ENCODE results near the gene HEPACAM2. TPM values are rescaled to one million over a fixed set of nuclear protein-coding genes. Genes with fewer than 3 reads are reported as not detected.

Gene HEPACAM2
- total RNA-seq, 1 experiment from 2014 or later: 0.05 TPM

GRCh38 chr7:93212881-93213280 is 13.4 kb downstream of the HEPACAM2 start:
- no peak for DNase-seq (ENCODE audit: low read depth, low spot score)
- in situ Hi-C loops (cut with HindIII; ENCODE audit: low pct_unique_long_range_greater_than_20kb, low sequenced_read_pairs): no loop called here

- in situ Hi-C loops (cut with HindIII; ENCODE audit: low pct_unique_long_range_greater_than_20kb, low sequenced_read_pairs): no loop called here
These were observed 14.9 kb downstream of the HEPACAM2 start for GRCh38 chr7:93211228-93211818.

GRCh38 chr7:93205046-93205445 is 21.2 kb downstream of the HEPACAM2 start:
- in situ Hi-C loops (cut with HindIII; ENCODE audit: low pct_unique_long_range_greater_than_20kb, low sequenced_read_pairs): no loop called here
- peak; percentile 34 for DNase-seq (ENCODE audit: low read depth, low spot score)

More at GRCh38 chr7:93211228-93211818, 14.9 kb downstream of the HEPACAM2 start:
- no peak for DNase-seq (ENCODE audit: low read depth, low spot score)

- in situ Hi-C loops (cut with HindIII; ENCODE audit: low pct_unique_long_range_greater_than_20kb, low sequenced_read_pairs): no loop called here
- no peak for DNase-seq (ENCODE audit: low read depth, low spot score)
These were observed 22.8 kb downstream of the HEPACAM2 start for GRCh38 chr7:93203496-93203895.

GRCh38 chr7:93202594-93203250 is 23.5 kb downstream of the HEPACAM2 start:
- no peak for DNase-seq (ENCODE audit: low read depth, low spot score)
- in situ Hi-C loops (cut with HindIII; ENCODE audit: low pct_unique_long_range_greater_than_20kb, low sequenced_read_pairs): no loop called here

- DNase-seq (ENCODE audit: low read depth, low spot score): peak; percentile 20
- in situ Hi-C loops (cut with HindIII; ENCODE audit: low pct_unique_long_range_greater_than_20kb, low sequenced_read_pairs): no loop called here
These were observed 27.8 kb downstream of the HEPACAM2 start for GRCh38 chr7:93198472-93198871.

DNA sequence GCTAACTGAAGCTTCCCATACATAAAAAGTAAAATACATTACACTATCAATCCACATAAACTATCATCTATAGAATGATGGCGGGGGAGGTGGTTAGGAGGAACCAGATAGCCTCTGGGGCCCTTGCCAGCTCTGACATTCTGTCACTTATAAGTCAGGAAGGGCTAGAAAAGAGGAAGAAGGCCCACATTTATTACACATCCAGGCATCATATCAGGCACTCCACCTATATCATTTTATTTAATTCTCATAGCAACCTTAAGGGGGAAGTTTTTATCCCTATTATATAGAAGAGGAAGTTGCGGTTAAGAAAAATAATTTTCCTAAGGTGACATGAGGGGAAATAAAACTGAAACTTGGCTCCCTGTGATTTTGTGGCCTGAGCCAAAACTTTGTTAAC is 29.9 kb downstream of the HEPACAM2 start:
- in situ Hi-C loops (cut with HindIII; ENCODE audit: low pct_unique_long_range_greater_than_20kb, low sequenced_read_pairs): no loop called here
- DNase-seq (ENCODE audit: low read depth, low spot score): no peak

DNA sequence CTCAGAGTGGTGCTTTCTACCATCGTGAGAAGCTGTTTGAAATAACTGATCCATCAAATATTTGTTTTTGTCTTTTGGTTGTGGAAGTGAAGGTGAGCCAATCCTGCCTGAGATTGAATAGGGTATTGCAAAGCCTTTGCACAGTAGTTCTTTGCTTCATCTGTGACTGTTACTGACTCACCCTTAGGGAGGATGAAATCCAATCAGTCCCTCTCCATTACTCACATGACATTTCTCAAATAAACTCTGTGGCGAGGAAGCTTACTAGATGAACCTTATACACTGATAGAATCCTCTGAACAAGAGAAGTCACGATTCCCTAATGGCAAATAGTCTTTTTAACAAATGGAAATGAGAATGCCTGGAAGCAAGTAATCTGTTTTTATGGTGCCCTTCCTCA is 31.9 kb downstream of the HEPACAM2 start:
- no peak for DNase-seq (ENCODE audit: low read depth, low spot score)
- in situ Hi-C loops (cut with HindIII; ENCODE audit: low pct_unique_long_range_greater_than_20kb, low sequenced_read_pairs): no loop called here

DNA sequence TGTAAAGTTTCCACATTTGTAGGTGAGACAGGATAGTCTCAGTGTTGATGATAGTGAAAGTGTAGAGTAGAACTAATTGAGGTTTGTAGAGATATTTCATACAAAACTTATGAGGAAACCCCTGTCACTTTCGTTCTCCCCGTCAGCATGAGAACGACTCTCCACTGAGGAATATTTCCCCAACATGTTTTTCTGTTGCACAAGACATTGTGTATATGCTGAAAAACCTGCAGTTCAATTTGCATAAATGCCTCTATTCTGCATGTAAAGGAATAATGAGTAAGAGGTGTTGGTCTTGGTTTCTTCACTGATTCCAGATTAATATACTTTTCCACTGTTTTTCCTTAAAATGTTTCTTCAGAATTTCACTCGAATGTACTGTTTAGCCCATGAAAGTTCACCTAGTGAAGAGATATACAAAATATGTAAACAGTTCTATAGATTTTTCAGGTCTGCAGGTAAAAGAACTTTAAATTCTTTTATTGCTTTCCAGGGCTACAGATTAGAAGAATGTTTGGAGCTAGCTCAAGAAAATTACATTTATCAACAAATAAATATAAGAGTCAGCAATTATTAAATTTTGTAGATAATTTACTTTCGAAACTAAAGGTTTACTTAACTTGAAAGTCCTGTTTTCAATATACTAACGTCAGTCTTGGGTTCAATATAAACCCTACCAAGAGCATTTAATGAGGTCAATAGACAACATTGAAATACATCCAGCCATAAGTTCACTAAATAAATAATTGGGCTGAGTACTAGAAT is 37.2 kb downstream of the HEPACAM2 start:
- in situ Hi-C loops (cut with HindIII; ENCODE audit: low pct_unique_long_range_greater_than_20kb, low sequenced_read_pairs): no loop called here

GRCh38 chr7:93185303-93186027 is 40.8 kb downstream of the HEPACAM2 start:
- in situ Hi-C loops (cut with HindIII; ENCODE audit: low pct_unique_long_range_greater_than_20kb, low sequenced_read_pairs): no loop called here
- no peak for DNase-seq (ENCODE audit: low read depth, low spot score)

More for the DNA sequence above, 37.2 kb downstream of the HEPACAM2 start:
- no peak for DNase-seq (ENCODE audit: low read depth, low spot score)

DNA sequence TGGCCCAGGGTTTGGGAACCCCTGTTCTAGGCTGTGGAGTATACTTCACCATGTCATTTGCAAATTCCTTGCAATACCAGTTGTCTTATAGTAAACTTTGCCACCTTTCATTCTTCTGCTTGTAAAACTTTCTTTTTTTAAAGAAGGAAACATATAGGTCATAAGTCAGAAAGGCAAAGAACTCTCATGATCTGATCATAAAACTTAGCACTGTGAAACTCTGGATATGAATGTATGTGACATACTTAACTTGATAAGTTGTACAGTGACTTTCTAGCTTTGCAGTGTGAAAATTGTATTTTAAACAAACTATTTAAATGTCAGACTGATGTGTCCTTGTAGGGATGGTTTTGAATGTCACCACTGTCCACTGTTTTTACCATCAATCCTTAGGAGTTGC is 47.1 kb downstream of the HEPACAM2 start:
- no peak for DNase-seq (ENCODE audit: low read depth, low spot score)
- in situ Hi-C loops (cut with HindIII; ENCODE audit: low pct_unique_long_range_greater_than_20kb, low sequenced_read_pairs): no loop called here

DNA sequence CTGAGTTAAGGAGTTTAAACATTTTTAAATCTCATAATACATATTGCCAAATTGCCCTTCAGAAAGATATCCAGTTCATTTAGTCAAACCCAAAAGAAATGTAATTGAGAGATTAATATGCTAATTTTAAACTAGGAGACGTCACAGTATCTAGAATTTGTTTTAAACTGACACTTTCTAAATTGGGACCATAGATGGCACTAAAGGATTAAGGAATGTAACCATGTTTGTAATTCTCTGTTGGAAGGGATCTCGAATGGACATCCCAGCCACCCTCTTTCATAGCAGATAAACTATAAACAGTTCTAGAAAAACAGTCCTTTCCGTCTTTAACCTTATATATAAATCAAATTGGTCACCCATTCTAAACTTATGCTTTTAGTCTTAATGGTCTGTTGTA is 48.1 kb downstream of the HEPACAM2 start:
- peak; percentile 71 for DNase-seq (ENCODE audit: low read depth, low spot score)
- in situ Hi-C loops (cut with HindIII; ENCODE audit: low pct_unique_long_range_greater_than_20kb, low sequenced_read_pairs): no loop called here

GRCh38 chr7:93176992-93177580 is 49.2 kb downstream of the HEPACAM2 start:
- peak; percentile 89 for DNase-seq (ENCODE audit: low read depth, low spot score)
- in situ Hi-C loops (cut with HindIII; ENCODE audit: low pct_unique_long_range_greater_than_20kb, low sequenced_read_pairs): no loop called here

DNA sequence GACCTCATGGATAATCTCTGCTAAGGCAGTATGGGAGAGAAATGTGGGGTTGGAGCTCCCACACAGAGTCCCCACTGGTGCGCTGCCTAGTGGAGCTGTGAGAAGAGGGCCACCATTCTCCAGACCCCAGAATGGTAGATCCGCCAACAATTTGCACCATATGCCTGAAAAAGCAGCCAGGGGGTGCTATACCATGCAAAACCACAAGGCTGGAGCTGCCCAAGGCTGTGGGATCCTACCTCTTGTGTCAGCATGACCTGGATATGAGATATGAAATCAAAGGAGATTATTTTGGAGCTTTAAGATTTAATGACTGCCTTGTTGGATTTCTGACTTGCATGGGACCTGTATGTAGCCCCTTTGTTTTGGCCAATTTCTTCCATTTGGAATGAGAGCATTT is 51.0 kb downstream of the HEPACAM2 start:
- in situ Hi-C loops (cut with HindIII; ENCODE audit: low pct_unique_long_range_greater_than_20kb, low sequenced_read_pairs): no loop called here
- DNase-seq (ENCODE audit: low read depth, low spot score): no peak

DNA sequence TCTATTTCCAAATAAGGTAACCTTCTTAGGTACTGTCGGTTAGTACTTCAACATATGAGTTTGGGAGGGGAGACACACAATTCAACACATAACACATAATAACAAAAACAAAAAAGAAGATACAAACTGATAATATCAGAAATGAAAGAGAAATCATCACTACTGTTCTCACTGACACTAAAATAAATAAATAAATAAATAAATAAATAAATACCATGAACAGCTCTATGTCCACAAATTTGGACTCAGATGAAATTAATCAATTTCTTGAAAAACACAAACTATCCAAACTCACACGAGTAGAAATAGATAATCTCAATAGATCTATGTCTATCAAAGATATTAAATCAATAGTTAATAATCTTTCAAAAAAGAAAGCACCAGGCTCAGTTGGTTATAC is 53.6 kb downstream of the HEPACAM2 start:
- DNase-seq (ENCODE audit: low read depth, low spot score): no peak

DNA sequence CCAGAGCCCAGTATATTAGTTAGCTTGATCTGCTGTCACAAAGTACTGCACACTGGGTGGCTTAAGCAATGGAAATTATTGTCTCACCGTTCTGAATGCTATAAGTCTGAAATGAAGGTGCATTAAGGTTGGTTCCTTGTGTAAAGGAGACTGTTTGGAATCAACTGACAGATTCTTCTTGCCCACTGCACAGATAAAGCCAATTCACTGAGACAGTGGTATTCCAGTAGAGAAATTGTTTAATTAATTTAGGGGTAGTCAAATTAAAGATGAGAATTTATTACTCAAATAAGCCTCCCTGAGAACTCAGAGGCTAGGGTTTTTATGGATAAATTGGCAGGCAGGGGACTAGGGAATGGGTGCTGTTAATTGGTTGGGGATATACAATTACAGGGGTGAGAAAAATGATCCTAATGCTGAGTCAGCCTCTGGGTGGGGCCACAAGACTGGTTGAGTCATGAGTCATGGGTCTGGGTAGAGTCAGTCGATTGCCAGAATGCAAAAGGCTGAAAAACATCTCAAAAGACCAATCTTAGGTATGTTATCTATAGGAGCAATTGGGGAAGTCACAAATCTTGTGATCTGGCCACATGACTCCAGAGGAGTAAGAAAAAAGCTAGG is 54.6 kb downstream of the HEPACAM2 start:
- in situ Hi-C loops (cut with HindIII; ENCODE audit: low pct_unique_long_range_greater_than_20kb, low sequenced_read_pairs): no loop called here
- DNase-seq (ENCODE audit: low read depth, low spot score): no peak

More for the DNA sequence above, 53.6 kb downstream of the HEPACAM2 start:
- in situ Hi-C loops (cut with HindIII; ENCODE audit: low pct_unique_long_range_greater_than_20kb, low sequenced_read_pairs): no loop called here

DNA sequence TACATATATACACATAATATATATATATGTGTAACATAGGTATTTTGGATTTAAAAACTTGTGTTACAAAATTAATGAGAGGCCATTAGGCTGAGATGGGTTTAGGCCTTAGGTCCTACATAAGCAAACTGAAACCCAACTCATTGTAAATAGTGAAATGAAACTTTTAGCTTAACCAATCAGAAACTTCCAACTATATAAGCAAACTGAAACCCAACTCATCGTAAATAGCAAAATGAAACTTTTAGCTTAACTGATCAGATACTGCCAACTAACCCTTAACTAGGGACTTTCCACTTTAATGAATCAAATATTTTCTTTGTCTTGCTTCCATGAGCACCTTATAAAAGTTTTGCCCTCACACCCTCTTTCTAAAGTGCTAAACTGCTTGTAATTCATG is 60.8 kb downstream of the HEPACAM2 start:
- in situ Hi-C loops (cut with HindIII; ENCODE audit: low pct_unique_long_range_greater_than_20kb, low sequenced_read_pairs): no loop called here
- DNase-seq (ENCODE audit: low read depth, low spot score): no peak

Measured in SK-MEL-5 (cell line).